HCT116 (cell line): ENCODE data around the gene NR1I3. TPM values are rescaled to one million over a fixed set of nuclear protein-coding genes. Genes with fewer than 3 reads are reported as not detected.

Experiments used
- ATAC-seq: fragments of 200-7000 bp; cut with Tn5 transposase; 2 replicates; pipeline ENCODE4 v1.9.1; 2020; ENCODE audit warnings: mild to moderate bottlenecking, moderate library complexity
- BruUV-seq: library from RNA; stranded (reverse); fragments of 400-500 nt; replicated peaks from 2 replicates; lab custom pipeline; 2021; lab: Mats Ljungman, UMichigan
- CTCF ChIA-PET: fragments of 300-600 bp; sonication (Branson Sonifier 250); formaldehyde crosslinking; loops from one replicate; lab custom pipeline; 2021; ENCODE audit warnings: antibody characterized with exemption; lab: Charles Lee
- POLR2A ChIA-PET: fragments of 300-600, 350-600 bp; sonication (Branson Sonifier 250); formaldehyde crosslinking; loops from one replicate; lab custom pipeline; 2021; ENCODE audit warnings: antibody characterized with exemption; lab: Charles Lee
- RAD21 ChIA-PET, 2 experiments: fragments of 300-600 bp; sonication (Branson Sonifier 250); formaldehyde crosslinking; loops; one replicate each; lab custom pipeline; 2023; ENCODE audit warnings: low total read pairs in 2 of 2; ENCODE audit not compliant: uncharacterized antibody in 2 of 2, unreplicated experiment in 2 of 2, low non-redundant PET in 1 of 2; lab: Charles Lee
- DNase-seq: peaks from one replicate; pipeline ENCODE4 v3.0.0-alpha.2; 2010; ENCODE audit warnings: low read depth, low spot score
- H2AFZ ChIP-seq: fragments of 200-600 bp; shearing (Covaris generic), sonication (generic); 2 replicates; pipeline ENCODE4 v1.6.1; 2017; ENCODE audit warnings: low read depth, mixed run types, mixed read lengths, antibody characterized with exemption, low read length; ENCODE audit not compliant: poor library complexity, severe bottlenecking
- H3K27ac ChIP-seq: 2 replicates; pipeline ENCODE4 v1.5.1; 2012; ENCODE audit warnings: low read depth, low read length
- H3K27me3 ChIP-seq: fragments of 200-600 bp; sonication (generic); 2 replicates; pipeline ENCODE4 v1.6.1; 2016; ENCODE audit warnings: mixed run types, low read length, mixed read lengths; ENCODE audit not compliant: insufficient read depth
- H3K36me3 ChIP-seq, 2 experiments: fragments of 200-500 bp in 1 of 2; fragments of 200-600 bp in 1 of 2; sonication (Bioruptor generic) in 1 of 2; sonication (generic) in 1 of 2; 2 replicates each; pipeline versions ENCODE4 v1.5.1 to v1.6.1; 2014 to 2016; ENCODE audit warnings: low read length in 2 of 2, inconsistent platforms in 1 of 2, mixed read lengths in 1 of 2, mixed run types in 1 of 2; ENCODE audit not compliant: insufficient read depth in 2 of 2, control insufficient read depth in 1 of 2
- H3K4me1 ChIP-seq, 2 experiments: fragments of 200-600 bp in 1 of 2; sonication (generic) in 1 of 2; 2 replicates each; pipeline versions ENCODE4 v1.5.1 to v1.6.1; 2012 to 2017; ENCODE audit warnings: low read length in 2 of 2, inconsistent platforms in 1 of 2, mild to moderate bottlenecking in 1 of 2, mixed read lengths in 1 of 2, mixed run types in 1 of 2, moderate library complexity in 1 of 2; ENCODE audit not compliant: insufficient read depth in 2 of 2, control insufficient read depth in 1 of 2
- H3K4me2 ChIP-seq: fragments of 200-600 bp; sonication (generic); 2 replicates; pipeline ENCODE4 v1.6.1; 2017; ENCODE audit warnings: mixed run types, low read length, mixed read lengths
- H3K4me3 ChIP-seq, 2 experiments: fragments of 200-600 bp in 1 of 2; sonication (generic) in 1 of 2; replicated peaks in 1 of 2; 2 replicates each; pipeline ENCODE4 v1.5.1; 2011 to 2016; ENCODE audit warnings: low read length in 2 of 2, control low read depth in 1 of 2, low read depth in 1 of 2, mild to moderate bottlenecking in 1 of 2, mixed read lengths in 1 of 2, mixed run types in 1 of 2
- H3K79me2 ChIP-seq: fragments of 200-600 bp; sonication (generic); 2 replicates; pipeline ENCODE4 v1.6.1; 2017; ENCODE audit warnings: mild to moderate bottlenecking, mixed run types, low read length, moderate library complexity, mixed read lengths; ENCODE audit not compliant: insufficient read depth
- H3K9ac ChIP-seq: fragments of 200-600 bp; sonication (generic); 2 replicates; pipeline ENCODE4 v1.6.1; 2016; ENCODE audit warnings: low read length, mixed read lengths
- H3K9me2 ChIP-seq: fragments of 200-600 bp; sonication (generic), shearing (Covaris generic); 2 replicates; pipeline ENCODE4 v1.6.1; 2017; ENCODE audit warnings: mixed run types, mild to moderate bottlenecking, moderate library complexity; ENCODE audit not compliant: insufficient read depth
- H3K9me3 ChIP-seq, 2 experiments: fragments of 200-500 bp in 1 of 2; fragments of 200-600 bp in 1 of 2; sonication (Bioruptor generic) in 1 of 2; sonication (generic) in 1 of 2; 2 replicates each; pipeline ENCODE4 v1.6.1; 2014 to 2017; ENCODE audit warnings: low read length in 2 of 2, mixed read lengths in 2 of 2, inconsistent platforms in 1 of 2, low read depth in 1 of 2, mild to moderate bottlenecking in 1 of 2, mixed run types in 1 of 2, moderate library complexity in 1 of 2; ENCODE audit not compliant: control insufficient read depth in 1 of 2, insufficient read depth in 1 of 2
- H4K20me1 ChIP-seq: fragments of 200-600 bp; sonication (generic), shearing (Covaris generic); 2 replicates; pipeline ENCODE4 v1.6.1; 2017; ENCODE audit warnings: mixed run types, mild to moderate bottlenecking, moderate library complexity; ENCODE audit not compliant: insufficient read depth
- CBX3 ChIP-seq: IDR thresholded peaks from 2 replicates; pipeline ENCODE4 v1.6.1; 2012; ENCODE audit warnings: low read depth
- EGR1 ChIP-seq: IDR thresholded peaks from 2 replicates; pipeline ENCODE4 v1.6.1; 2012; ENCODE audit warnings: low read depth
- ELF1 ChIP-seq: IDR thresholded peaks from 2 replicates; pipeline ENCODE4 v1.6.1; 2012; ENCODE audit warnings: low read depth, borderline replicate concordance
- EZH2phosphoT487 ChIP-seq: fragments of 200-600 bp; IDR thresholded peaks from 2 replicates; pipeline ENCODE4 v1.6.1; 2018; ENCODE audit warnings: antibody characterized with exemption, borderline replicate concordance
- FOSL1 ChIP-seq: IDR thresholded peaks from 2 replicates; pipeline ENCODE4 v1.6.1; 2012; ENCODE audit warnings: low read depth
- JUND ChIP-seq: IDR thresholded peaks from 2 replicates; pipeline ENCODE4 v1.6.1; 2012
- POLR2AphosphoS5 ChIP-seq: IDR thresholded peaks from 2 replicates; pipeline ENCODE4 v1.6.1; 2011; ENCODE audit warnings: mild to moderate bottlenecking, low read depth, low read length, moderate library complexity
- RAD21 ChIP-seq: IDR thresholded peaks from 2 replicates; pipeline ENCODE4 v1.6.1; 2012; ENCODE audit warnings: low read depth, mild to moderate bottlenecking
- SIN3A ChIP-seq: IDR thresholded peaks from 2 replicates; pipeline ENCODE4 v1.6.1; 2012; ENCODE audit warnings: low read depth
- TCF7L2 ChIP-seq: IDR thresholded peaks from 2 replicates; pipeline ENCODE4 v1.7.0; 2011; ENCODE audit warnings: borderline replicate concordance, inconsistent platforms; ENCODE audit not compliant: insufficient read depth, insufficient read length; ENCODE audit errors: extremely low read depth
- YY1 ChIP-seq: IDR thresholded peaks from 2 replicates; pipeline ENCODE4 v1.6.1; 2011; ENCODE audit warnings: low read length, low read depth, moderate library complexity, mild to moderate bottlenecking; ENCODE audit not compliant: insufficient replicate concordance; ENCODE audit errors: extremely low read depth
- ZFX ChIP-seq: fragments of 450-650 bp; IDR thresholded peaks from 2 replicates; pipeline ENCODE4 v1.6.1; 2017
- intact Hi-C: fragments of 100-400 bp; cut with micrococcal nuclease; formaldehyde crosslinking; loops from 2 replicates; pipeline ENCODE4 v1.10.0; 2022
- total RNA-seq: library from RNA; stranded (reverse); gene quantifications from one replicate; pipeline ENCODE4 v1.2.1, GENCODE V29; 2021; ENCODE audit not compliant: unreplicated experiment
- TF ChIP-seq, protein P1 (sequence below): IDR thresholded peaks from 2 replicates; pipeline ENCODE4 v1.6.1; 2012; ENCODE audit warnings: low read depth
- TF ChIP-seq, protein P2 (sequence below): IDR thresholded peaks from 2 replicates; pipeline ENCODE4 v1.6.1; 2012
- TF ChIP-seq, protein P3 (sequence below): IDR thresholded peaks from 2 replicates; pipeline ENCODE4 v1.6.1; 2012
- TF ChIP-seq, protein P4 (sequence below), 3 experiments: fragments of 200-600 bp in 1 of 3; sonication (generic) in 1 of 3; IDR thresholded peaks in 2 of 3; conservative IDR thresholded peaks in 1 of 3; 2 replicates each; pipeline ENCODE4 v1.5.1; 2012 to 2017; ENCODE audit warnings: low read depth in 2 of 3, low read length in 2 of 3, antibody characterized with exemption in 1 of 3, borderline replicate concordance in 1 of 3, control low read depth in 1 of 3, mild to moderate bottlenecking in 1 of 3, mixed read lengths in 1 of 3, mixed run types in 1 of 3, moderate library complexity in 1 of 3; ENCODE audit not compliant: insufficient read depth in 1 of 3

Gene NR1I3
- total RNA-seq, 1 experiment from 2014 or later, result not detected

DNA sequence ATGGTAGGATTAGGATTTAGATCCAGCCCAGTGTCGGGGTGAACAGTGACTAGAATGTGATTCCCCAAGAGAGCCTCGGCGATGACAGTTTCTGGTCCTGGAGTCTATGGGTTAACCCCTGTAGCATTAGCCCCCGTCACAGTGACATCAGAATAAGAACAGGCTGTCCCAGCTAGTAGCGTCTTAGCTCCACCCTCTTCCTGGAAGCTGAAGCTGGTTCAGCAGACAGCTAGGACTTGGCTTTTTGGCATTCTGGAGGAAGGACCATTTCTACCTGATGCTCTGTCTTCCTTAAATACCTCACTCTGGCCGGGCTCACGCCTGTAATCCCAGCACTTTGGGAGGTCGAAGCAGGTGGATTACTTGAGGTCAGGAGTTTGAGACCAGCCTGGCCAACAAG is 30.8 kb downstream of the NR1I3 start:
- intact Hi-C loops, result no loop called here
- BruUV-seq, result no TSS peak
- H3K4me1 ChIP-seq, result peaks cover 4 to 20% of the 10 kb centered on the region in 2 experiments; a peak in 3 of 4 replicates
- H2AFZ ChIP-seq, result no peak overlapping the region
- H3K9me2 ChIP-seq, result no peaks in the 10 kb centered on the region
- ChIA-PET RAD21 (no interaction called here), POLR2A (no interaction called here)
- H3K27me3 ChIP-seq, result no peaks in the 10 kb centered on the region
- DNase-seq, result no peak
- no peak overlapping the region for H3K4me2 ChIP-seq
- H3K9ac ChIP-seq, result no peak overlapping the region
- TF ChIP-seq, protein P1, sequence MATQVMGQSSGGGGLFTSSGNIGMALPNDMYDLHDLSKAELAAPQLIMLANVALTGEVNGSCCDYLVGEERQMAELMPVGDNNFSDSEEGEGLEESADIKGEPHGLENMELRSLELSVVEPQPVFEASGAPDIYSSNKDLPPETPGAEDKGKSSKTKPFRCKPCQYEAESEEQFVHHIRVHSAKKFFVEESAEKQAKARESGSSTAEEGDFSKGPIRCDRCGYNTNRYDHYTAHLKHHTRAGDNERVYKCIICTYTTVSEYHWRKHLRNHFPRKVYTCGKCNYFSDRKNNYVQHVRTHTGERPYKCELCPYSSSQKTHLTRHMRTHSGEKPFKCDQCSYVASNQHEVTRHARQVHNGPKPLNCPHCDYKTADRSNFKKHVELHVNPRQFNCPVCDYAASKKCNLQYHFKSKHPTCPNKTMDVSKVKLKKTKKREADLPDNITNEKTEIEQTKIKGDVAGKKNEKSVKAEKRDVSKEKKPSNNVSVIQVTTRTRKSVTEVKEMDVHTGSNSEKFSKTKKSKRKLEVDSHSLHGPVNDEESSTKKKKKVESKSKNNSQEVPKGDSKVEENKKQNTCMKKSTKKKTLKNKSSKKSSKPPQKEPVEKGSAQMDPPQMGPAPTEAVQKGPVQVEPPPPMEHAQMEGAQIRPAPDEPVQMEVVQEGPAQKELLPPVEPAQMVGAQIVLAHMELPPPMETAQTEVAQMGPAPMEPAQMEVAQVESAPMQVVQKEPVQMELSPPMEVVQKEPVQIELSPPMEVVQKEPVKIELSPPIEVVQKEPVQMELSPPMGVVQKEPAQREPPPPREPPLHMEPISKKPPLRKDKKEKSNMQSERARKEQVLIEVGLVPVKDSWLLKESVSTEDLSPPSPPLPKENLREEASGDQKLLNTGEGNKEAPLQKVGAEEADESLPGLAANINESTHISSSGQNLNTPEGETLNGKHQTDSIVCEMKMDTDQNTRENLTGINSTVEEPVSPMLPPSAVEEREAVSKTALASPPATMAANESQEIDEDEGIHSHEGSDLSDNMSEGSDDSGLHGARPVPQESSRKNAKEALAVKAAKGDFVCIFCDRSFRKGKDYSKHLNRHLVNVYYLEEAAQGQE, result no peak
- TF ChIP-seq RAD21, result no peak
- TF ChIP-seq FOSL1, result no peak
- TF ChIP-seq, protein P2, sequence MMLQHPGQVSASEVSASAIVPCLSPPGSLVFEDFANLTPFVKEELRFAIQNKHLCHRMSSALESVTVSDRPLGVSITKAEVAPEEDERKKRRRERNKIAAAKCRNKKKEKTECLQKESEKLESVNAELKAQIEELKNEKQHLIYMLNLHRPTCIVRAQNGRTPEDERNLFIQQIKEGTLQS, result no peak
- no peak for TF ChIP-seq SIN3A
- no peak for TF ChIP-seq YY1
- TF ChIP-seq, protein P3, sequence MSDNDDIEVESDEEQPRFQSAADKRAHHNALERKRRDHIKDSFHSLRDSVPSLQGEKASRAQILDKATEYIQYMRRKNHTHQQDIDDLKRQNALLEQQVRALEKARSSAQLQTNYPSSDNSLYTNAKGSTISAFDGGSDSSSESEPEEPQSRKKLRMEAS, result no peak
- TF ChIP-seq CBX3, result no peak
- TF ChIP-seq, protein P4, sequence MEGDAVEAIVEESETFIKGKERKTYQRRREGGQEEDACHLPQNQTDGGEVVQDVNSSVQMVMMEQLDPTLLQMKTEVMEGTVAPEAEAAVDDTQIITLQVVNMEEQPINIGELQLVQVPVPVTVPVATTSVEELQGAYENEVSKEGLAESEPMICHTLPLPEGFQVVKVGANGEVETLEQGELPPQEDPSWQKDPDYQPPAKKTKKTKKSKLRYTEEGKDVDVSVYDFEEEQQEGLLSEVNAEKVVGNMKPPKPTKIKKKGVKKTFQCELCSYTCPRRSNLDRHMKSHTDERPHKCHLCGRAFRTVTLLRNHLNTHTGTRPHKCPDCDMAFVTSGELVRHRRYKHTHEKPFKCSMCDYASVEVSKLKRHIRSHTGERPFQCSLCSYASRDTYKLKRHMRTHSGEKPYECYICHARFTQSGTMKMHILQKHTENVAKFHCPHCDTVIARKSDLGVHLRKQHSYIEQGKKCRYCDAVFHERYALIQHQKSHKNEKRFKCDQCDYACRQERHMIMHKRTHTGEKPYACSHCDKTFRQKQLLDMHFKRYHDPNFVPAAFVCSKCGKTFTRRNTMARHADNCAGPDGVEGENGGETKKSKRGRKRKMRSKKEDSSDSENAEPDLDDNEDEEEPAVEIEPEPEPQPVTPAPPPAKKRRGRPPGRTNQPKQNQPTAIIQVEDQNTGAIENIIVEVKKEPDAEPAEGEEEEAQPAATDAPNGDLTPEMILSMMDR (IDR thresholded peaks at IDR 0.05 in 2 of 3, conservative IDR thresholded peaks at IDR 0.05 in 1 of 3; ENCODE audit: borderline replicate concordance in 1 of 3, insufficient read depth in 1 of 3, low read depth in 2 of 3, low read length in 2 of 3), result no peak
- no peak for TF ChIP-seq EZH2phosphoT487
- no peak for TF ChIP-seq TCF7L2
- no peak for TF ChIP-seq POLR2AphosphoS5
- no peak for TF ChIP-seq EGR1
- no peak for TF ChIP-seq ELF1
- no peak for TF ChIP-seq ZFX
- TF ChIP-seq JUND, result no peak
- TF ChIP-seq, all 23 proteins: peak for 0
- Histone ChIP-seq H3K79me2 (peaks cover 29% of the 10 kb centered on the region), H3K27ac (no peak overlapping the region), H3K4me3 (no peak overlapping the region), H3K9me3 (no peaks in the 10 kb centered on the region), H4K20me1 (no peaks in the 10 kb centered on the region), H3K36me3 (peaks cover 48 to 59% of the 10 kb centered on the region in 2 experiments)
- no peak for ATAC-seq
- CTCF ChIA-PET, result no interaction called here
